Fibroblast of skin of abdomen (primary cell): Measurements from ENCODE around the gene UBE2E3.
"Not testable (repeated sequence)": the region's sequence is repeated elsewhere in the genome, so short reads cannot be mapped to it uniquely, and the experiment has no call there.

Source experiments
- DNase-seq: peaks from one replicate; pipeline ENCODE4 v3.0.0-alpha.2; 2013

Gene UBE2E3

GRCh38 chr2:181077128-181077709, 96.8 kb downstream of the UBE2E3 start:
- DNase-seq = peak; percentile 56

DNA sequence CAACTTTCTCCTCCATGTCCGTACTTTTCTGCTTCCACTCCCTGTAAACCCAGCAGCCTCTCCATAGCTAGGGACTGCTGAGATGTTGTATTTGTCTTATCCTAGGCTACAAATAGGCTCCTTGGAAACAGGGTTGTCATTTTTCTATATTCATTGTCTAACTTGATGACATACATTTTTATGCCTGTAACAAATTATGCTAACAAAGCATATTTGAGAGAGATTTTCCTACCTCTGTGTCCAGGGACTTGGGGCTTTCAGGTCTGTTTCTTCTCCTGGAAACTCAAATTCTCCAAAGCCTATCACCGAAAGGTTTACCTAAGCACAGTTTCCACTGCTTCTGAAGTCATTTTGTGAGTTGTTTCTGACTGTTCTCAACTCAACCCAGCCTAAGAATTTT, 102.7 kb downstream of the UBE2E3 start:
- no peak for DNase-seq

DNA sequence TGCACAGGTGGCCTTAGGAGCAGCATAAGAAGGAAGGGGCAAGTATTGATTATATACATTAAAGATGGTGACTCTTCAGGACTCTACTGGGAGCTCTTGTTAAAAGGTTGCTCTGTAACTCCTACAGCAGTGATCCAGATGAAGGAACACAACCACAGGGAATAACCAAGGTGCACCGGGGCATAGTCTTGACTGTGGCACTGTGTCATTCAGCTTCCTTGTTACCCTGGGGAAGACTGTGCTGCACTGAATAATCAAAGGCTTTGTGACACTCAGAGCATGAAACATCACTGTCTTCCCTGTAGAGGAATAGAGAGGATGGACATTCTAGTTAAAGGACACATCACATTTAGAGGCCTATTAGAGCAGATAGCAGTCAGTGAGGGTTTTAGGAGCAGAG, 105.3 kb downstream of the UBE2E3 start:
- no peak for DNase-seq

GRCh38 chr2:181091920-181092319, 111.5 kb downstream of the UBE2E3 start:
- DNase-seq = not testable (repeated sequence)

GRCh38 chr2:181095486-181095885, 115.1 kb downstream of the UBE2E3 start:
- DNase-seq = no peak

DNA sequence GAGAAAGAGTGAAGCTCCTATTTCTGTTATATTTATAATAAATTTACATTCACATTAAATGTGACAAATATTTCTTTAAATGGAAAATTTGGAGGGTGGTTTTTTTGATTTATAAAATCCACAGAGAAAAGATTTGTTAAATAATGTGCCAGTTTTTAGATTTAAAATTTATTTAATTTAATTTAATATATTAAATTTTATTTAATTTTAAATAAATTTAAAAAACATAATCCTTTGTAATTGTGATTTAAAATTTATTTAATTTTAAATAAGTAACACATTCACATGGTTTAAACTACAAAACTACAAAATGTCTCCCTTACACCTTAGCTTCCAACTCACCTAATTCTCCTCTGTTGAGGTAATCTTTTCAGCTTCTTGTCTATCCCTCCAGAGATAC, 123.3 kb downstream of the UBE2E3 start:
- no peak for DNase-seq

DNA sequence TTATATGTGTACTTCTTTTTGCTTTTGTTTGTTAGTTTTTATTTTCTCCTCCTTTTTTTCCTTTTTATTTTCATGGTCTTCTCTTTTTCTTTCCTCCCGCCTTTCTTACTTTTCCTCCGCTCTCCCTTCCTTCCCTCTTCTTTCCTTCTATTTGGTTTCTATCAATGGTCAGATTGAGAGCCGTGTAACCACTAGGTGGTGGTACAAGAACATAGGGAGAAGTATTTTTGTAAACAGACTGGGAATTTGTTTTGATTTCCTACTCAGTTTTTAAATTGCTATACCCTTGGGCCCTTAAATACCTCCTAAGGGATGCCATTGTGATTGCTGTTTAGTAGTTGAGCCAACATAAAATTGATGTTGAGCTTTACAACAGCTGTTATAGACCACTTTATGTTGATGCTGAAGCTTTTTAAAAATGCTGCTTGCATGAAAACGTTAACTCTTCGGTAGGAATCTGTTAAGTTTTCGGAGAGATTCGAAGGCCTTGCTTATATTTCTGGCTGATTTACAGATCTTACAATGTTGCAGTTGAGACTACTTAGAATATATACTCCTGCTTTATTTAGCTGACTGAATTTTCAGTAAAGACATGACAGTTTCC, 124.2 kb downstream of the UBE2E3 start:
- peak; percentile 63 for DNase-seq

DNA sequence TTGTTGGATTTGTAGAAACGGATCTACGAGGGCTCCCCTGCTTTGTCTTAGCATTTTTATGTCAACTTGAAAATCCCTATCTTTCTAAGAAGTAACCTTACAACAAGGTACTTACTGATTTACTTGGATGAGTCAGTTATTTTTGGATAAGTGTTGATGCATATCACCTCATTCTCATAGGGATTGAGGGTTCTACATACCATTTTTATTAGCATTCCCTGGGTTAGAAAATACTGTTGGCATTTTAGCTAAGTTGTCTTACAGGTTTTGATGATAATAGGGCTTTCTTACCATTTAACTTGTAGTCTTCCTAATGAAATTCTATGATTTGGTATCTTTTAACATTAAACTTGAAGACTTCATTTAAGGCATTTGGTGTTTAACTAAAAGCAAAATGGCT, 125.2 kb downstream of the UBE2E3 start:
- no peak for DNase-seq

DNA sequence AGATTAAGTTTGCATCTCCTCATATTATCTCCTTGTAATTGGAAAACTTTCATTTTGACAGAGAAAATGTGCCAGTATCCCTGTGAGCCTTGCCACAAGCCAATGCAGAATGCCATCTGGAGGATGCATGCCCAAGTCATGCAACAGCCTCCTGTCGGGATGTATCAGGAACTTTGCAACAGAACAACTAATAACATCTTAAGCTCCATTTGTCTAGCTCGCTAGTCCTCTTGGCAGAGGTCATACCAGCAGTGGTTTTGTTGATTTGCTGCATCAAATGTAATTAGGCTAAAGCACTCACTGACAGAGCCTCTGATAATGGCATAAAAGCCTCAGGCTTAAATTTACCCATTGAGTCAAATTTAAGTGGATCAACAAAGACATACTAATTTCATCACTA, 125.8 kb downstream of the UBE2E3 start:
- DNase-seq = no peak

DNA sequence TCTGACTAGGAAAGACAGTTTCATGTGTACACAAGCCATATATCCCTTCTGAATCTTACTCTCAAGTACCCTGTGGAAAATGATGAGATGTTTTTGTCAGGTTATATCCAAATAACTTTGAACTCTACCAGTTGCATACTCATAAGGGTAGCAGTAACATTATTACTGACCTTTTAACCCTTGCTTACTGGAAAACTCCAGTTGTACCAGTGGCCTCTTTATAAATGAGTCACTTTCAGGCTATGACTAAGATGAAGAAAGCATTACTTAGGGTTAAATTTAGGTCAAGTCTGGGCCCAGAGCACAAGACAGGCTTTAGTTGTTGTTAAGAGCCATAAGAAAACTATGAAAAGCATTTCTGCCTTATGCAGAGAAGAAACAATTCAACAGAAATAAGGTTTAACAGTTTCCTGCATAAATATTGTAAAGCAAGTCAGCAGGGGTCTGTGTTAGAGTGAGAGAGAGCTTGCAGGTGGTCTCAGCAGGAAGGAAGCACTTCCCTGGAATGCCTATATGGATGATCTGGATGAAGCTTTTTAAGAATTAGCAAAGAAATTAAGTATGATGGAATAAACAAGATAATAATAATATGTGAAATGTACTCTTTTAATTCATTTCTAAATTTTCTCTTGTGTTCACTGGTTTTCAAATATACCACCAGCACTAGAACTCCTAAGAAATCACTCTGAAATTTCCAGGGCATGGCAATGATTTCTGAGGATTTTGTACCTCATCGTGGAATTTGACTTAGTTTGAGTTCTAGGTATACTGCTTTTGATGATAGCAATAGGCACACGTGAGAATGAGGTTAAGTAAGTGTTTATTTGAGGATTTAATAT, 126.6 kb downstream of the UBE2E3 start:
- peak; percentile 89 for DNase-seq

DNA sequence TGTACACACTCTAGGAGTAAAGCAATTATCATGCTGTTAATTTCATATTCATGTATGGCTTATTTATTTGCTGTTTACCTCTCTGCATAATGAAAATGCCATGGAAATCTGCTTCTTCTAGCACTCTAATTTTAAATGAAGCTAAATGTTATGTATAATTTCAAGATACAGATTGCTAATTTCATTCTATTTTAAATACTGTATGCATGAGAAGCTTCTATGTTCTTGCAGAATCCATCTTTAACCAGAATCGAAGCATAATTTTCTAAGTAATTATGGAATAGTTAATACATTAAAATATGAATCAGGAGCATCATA, 127.2 kb downstream of the UBE2E3 start:
- DNase-seq = no peak

GRCh38 chr2:181111059-181111458, 130.7 kb downstream of the UBE2E3 start:
- no peak for DNase-seq

DNA sequence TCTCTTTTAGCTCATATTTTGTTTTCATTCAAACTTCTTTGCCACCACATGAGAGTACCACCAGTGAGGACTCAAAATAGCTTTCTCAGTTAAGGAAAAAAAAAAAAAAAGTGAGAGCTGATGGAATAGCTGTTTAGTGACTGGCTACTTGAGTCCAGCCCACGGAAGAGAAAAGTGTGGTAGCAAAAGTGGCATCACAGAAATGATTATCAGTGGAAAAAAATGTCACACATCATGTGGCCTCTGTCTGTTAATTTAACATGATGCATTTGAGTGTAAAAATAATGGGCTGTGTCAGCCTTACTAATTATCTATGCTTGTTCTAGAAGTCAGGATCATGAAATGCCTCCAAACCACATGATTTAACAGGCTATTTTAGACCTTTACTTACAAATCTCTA, 132.5 kb downstream of the UBE2E3 start:
- no peak for DNase-seq
